ENCODE data around the gene TNFRSF1B.

Gene TNFRSF1B

GRCh38 chr1:12166834-12167492 is at the start of gene TNFRSF1B:
Gene TNFRSF1B (plus strand): TSS chr1:12166991. CDS start chr1:12167092, 101 bp downstream.
- DNase-seq, result peak; percentile 80

DNA sequence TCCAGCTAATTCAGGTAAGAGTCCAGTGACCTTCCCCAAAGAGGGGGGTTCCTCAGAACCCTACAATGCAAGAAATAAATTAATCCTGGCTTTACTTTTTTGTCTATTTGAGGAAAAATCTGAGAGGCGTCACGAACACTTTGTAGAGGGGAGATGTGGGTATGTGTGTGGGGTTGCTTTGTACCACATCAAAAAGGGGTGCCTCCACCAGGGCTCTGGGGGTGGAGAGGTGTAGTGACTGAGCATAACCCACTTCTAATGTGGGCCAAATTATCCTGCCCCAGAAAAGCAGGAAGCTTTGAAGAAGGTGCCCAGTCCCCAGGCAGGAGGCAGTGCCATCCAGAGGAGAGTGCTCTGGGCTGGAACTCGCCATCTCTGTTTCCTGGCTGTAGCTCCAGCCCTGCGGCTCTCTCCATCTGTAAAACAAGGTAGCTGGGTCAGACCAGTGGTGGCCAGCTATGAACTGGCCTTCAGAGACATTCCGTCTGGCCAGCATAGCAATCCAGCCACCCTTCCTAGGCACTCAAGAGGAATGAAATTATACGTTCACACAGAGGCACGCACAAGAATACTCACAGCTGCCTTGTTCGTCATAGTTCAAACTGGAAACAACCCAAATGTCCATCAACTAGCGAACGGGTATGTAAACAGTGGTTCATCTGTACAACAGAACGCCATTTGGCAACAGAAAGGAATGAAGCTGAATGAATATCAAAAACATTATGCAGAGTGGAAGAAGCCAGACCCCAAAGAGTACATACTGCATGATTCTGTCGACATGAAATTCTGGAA is 45.4 kb upstream of the TNFRSF1B start:
- DNase-seq, result peak; percentile 38

DNA sequence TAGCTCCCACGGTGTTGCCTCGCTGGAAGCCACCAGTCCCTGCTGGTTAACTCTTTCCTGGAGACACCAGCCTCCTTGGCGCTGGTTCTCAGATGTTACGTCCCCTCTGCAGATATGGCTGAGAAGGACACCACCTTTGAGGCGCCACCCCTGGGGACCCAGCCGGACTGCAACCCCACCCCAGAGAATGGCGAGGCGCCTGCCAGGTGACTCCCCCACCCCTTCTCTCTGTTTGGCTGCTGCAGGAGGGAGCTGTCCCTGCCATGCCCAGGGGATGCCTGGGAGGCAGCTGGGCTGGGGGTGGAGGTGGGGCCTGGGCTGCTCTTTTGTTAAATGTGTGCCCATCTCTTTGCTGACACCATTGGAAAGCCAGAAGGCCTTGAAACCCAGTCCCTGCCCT is 43.6 kb upstream of the TNFRSF1B start:
- DNase-seq, result no peak

DNA sequence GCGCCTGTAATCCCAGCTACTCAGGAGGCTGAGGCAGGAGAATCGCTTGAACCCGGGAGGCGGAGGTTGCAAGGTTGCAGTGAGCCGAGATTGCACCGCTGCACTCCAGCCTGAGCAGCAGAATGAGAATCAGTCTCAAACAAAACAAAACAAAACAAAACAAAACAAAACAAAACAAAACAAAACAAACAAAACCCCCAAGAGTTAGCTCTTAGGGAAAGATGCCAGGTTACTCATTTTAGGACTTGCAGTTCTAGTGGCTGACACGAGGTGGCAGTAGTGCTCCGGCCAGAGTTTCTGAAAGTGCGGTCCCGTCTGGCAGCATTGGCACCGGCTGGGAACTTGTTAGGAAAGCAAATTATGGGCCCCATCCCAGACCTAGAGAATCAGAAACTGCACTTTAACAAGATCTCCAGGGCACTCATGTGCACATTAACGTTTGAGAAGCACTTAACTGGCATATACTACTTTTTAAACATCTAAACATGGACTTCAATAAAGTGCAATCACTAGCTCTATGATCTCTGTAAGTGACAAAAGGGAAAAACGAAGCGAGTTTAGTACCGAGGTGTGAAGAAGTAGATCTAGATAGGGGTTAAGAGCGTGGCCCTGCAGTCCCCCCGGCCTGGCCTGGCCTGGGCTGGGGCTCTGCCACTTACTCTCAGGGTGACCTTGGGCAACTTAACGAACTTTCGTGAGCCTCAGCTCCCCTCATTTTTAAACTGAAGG is 41.9 kb upstream of the TNFRSF1B start:
- DNase-seq, result peak; percentile 82

- no peak for DNase-seq
Measured at GRCh38 chr1:12125422-12126355, 41.1 kb upstream of the TNFRSF1B start.

DNA sequence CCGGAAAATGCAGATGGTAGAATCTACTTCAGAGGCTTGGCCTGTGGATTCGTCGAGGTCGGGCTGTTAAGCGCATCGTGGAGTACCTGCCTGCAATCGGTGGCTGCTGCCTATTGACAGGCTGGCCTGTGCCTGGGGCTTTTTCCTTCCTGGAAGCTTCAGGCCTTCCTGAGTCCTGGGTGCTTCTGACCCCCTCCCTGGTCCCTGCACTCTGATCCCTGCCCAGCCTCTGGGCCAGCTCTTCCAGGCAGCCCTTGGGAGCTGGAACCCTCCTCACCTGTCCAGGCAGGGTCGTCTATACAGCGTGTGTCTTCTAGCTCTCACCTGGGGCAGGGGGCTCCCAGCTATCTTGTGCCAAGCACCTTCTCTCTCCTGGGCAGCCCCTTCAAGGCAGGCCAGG is 40.0 kb upstream of the TNFRSF1B start:
- DNase-seq, result no peak

DNA sequence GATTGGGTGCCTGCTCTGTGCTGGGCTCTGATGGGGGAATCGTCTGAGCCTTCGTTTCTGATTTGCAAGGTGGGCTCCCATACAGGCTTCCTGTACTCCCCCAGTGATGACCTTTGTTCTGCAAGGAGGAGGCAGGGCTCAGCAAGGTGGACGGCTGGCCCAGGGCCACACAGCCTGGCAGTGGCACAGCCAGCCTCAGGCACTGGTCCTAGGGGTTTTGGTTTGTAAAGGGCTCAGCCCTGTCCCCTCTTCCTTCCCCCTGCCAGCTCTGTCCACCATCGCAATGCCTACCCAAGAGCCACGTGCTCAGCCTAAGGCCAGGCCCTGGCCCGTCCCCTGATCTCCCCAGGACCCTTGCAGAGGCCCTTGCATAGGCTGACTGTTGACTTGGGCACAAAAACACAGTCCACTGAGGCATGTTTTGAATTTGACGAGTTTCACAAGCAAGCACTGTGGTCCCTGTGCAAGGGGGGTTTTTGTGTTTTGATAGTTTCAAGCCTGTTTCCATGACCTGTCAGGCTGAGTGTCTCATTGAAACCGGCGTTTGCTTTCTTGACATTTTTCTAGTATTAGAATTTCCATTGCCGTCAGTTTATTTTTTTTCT is 39.5 kb upstream of the TNFRSF1B start:
- no peak for DNase-seq

DNA sequence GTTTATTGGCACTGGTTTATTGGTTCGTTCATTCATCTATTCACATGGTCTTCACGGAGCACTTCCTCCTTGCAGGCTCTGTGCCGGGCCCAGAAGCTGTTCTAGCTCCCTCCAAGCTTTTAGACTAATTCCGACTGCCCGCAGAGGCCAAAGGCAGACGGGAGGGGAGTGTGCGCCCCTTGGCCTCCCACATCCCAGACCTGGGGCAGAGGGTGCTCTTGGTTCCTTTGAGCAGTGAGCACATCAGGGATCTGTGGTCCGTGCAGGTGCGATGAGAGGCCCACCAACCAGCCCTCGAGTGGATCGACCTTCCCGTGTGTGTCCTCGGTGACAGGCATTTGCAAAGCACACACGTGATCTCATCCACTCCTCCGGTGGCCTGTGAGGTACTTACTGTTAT is 38.7 kb upstream of the TNFRSF1B start:
- no peak for DNase-seq

- no peak for DNase-seq
Measured at GRCh38 chr1:12129624-12130023, 37.2 kb upstream of the TNFRSF1B start.

DNA sequence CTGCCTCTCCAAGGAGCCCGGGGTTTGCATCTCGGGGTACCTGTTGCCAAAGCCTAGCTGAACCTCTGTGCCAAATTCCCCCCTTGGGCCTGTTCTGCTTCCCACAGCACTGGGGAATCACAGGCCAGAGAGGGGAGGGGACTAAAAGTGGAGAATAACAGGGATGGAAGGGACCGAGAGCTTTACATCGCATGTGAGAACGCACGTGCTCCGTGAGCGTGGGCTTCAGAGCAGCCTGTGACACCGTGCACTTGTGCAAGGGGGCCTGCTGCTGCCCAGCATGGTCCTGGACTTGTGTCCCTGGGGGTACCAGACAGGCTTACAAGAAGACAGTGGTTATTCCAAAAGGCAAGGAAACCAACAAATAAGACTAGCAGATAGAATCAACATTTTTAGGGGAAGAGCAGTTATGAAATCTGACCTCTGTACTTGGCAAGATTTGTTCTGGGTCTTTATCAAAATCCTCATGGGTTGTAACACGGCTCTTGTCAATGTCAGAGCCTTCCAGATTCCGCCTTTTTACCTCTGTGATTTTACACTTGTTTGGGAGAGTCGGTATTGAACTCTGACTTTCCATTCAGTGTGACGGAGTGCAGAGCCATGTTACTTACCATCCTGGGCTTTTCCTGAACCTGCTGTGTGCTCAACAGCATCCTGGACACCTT is 36.2 kb upstream of the TNFRSF1B start:
- no peak for DNase-seq

DNA sequence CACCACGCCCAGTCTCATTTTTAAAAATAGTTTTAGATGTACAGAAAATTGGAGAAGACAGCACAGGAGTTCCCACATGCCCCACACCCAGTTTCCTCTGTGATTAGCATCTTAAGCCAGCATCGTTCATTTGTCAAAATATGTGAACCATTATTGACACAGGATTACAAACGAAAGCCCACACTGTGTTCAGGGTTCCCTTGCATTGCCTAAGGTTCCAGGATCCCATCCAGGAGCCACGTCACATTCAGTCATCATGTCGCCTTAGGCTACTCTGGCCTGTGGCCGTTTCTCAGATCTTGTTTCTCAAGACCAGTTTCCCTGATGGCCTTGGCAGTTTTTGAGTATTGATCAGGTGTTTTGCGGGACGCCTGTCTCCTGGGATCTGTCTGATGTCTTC is 34.7 kb upstream of the TNFRSF1B start:
- DNase-seq, result no peak

- DNase-seq, result no peak
Measured at GRCh38 chr1:12134716-12135115, 32.1 kb upstream of the TNFRSF1B start.

DNA sequence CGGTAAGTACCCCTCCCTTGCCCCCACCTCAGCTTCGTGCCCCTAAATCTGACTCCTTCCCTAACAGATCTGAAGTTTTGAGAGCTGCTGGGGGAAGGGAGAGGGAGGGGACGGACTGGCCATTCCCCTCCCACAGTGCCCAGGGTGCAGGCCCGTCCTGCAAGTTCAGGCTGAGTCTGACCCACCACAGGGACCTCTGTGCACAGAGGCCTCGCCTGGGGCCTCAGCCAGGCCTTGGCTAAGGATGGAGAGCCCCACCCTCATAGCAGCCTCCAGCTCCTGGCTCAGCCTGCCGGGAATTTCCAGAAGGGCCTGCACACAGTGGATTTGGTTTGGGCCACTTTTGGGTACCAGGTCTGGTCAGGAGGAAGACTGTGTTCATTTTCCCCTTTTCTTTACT is 31.2 kb upstream of the TNFRSF1B start:
- DNase-seq, result no peak

- DNase-seq, result no peak
Measured at GRCh38 chr1:12136916-12137610, 29.7 kb upstream of the TNFRSF1B start.

DNA sequence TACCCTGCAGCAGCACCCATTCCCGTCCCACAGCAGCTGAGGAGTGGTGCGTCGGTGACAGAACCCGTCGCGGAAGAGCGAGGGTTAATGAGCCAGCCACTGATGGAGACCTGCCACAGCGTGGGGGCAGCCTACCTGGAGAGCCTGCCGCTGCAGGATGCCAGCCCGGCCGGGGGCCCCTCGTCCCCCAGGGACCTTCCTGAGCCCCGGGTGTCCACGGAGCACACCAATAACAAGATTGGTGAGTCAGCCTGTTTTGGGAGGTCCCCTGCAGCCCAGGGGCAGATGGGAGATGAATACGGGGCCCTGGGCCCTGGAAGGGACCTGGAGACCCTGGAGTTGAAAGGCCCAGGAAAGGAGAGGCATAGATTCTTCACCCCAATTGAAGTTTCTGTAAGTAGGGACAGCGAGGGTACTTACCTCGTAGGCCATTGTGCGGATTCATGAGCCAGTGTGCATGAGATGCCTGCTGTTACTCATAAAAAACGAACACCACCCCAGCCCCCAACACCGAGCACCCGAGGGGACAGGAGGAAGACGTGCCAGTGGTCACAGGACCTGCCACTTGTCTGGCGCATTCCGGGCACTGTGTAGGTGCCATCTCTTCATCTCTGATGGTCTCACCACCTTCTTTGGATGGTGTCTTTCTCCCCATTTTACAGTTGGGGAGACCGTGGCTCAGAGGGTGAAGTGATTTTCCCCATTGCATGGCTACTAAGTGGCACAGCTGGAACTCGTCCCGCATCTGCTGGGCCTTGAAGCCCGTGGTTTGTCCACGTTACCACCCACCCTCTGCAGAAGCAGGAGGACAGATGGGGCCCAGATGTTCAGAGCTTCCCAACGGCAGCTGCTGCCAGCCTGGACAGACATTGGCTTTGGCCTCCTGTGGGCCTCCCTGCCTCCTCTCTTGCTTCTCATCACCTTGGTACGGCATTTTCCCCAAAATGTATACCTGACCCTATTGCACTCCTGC is 28.3 kb upstream of the TNFRSF1B start:
- DNase-seq, result no peak

- no peak for DNase-seq
Measured at GRCh38 chr1:12140016-12140415, 26.8 kb upstream of the TNFRSF1B start.

GRCh38 chr1:12140515-12141162 is 26.2 kb upstream of the TNFRSF1B start:
- no peak for DNase-seq

GRCh38 chr1:12141163-12141850 is 25.5 kb upstream of the TNFRSF1B start:
- DNase-seq, result no peak

Measured in CD4-positive, alpha-beta T cell treated with Interleukin-12 subunit alpha and Interleukin-12 subunit beta, for 1 hour (primary cell).